Parathyroid adenoma (tissue), 2 donors: ENCODE measurements around the gene DMPK.

Source experiments
- H2AFZ ChIP-seq: fragments of 300-600 bp; sonication (generic); one replicate; pipeline ENCODE4 v1.7.0; 2017; ENCODE audit warnings: antibody characterized with exemption, mild to moderate bottlenecking
- H3K27ac ChIP-seq: fragments of 300-600 bp; sonication (generic); one replicate; pipeline ENCODE4 v1.7.0; 2017
- H3K27me3 ChIP-seq: fragments of 300-600 bp; sonication (generic); one replicate; pipeline ENCODE4 v1.7.0; 2017; ENCODE audit warnings: low read length; ENCODE audit not compliant: control insufficient read depth, insufficient read depth
- H3K36me3 ChIP-seq: fragments of 300-600 bp; sonication (generic); one replicate; pipeline ENCODE4 v1.7.0; 2017; ENCODE audit warnings: low read length; ENCODE audit not compliant: control insufficient read depth, insufficient read depth
- H3K4me1 ChIP-seq: fragments of 300-600 bp; sonication (generic); one replicate; pipeline ENCODE4 v1.7.0; 2017; ENCODE audit warnings: control low read depth
- H3K4me2 ChIP-seq: fragments of 300-600 bp; sonication (generic); one replicate; pipeline ENCODE4 v1.7.0; 2017; ENCODE audit warnings: low read length
- H3K4me3 ChIP-seq: fragments of 300-600 bp; sonication (generic); one replicate; pipeline ENCODE4 v1.7.0; 2017; ENCODE audit warnings: low read depth, low read length
- H3K79me2 ChIP-seq: fragments of 300-600 bp; sonication (generic); one replicate; pipeline ENCODE4 v1.7.0; 2017; ENCODE audit warnings: control low read depth
- H3K9ac ChIP-seq: fragments of 300-600 bp; sonication (generic); one replicate; pipeline ENCODE4 v1.7.0; 2017; ENCODE audit warnings: mild to moderate bottlenecking
- H3K9me3 ChIP-seq: fragments of 300-600 bp; sonication (generic); one replicate; pipeline ENCODE4 v1.7.0; 2017; ENCODE audit warnings: low read length; ENCODE audit not compliant: control insufficient read depth
- CTCF ChIP-seq: fragments of 300-600 bp; sonication (generic); IDR thresholded peaks from one replicate; pipeline ENCODE4 v1.7.0; 2017; ENCODE audit warnings: antibody characterized with exemption, mild to moderate bottlenecking
- donor health status: primary hyperparathyroidism.

Gene DMPK

GRCh38 chr19:45812297-45812696, 30.0 kb upstream of the DMPK start:
- no peaks in the 10 kb centered on the region for H3K79me2 ChIP-seq
- H3K4me1 ChIP-seq = no peaks in the 10 kb centered on the region
- no peaks in the 10 kb centered on the region for H3K9me3 ChIP-seq
- no peak for TF ChIP-seq CTCF
- H2AFZ ChIP-seq = no peak overlapping the region
- no peak overlapping the region for H3K4me3 ChIP-seq
- no peak overlapping the region for H3K27ac ChIP-seq
- H3K36me3 ChIP-seq = no peaks in the 10 kb centered on the region
- no peak overlapping the region for H3K9ac ChIP-seq
- H3K4me2 ChIP-seq = no peak overlapping the region
- no peaks in the 10 kb centered on the region for H3K27me3 ChIP-seq

- H3K79me2 ChIP-seq = no peaks in the 10 kb centered on the region
- no peaks in the 10 kb centered on the region for H3K9me3 ChIP-seq
- no peaks in the 10 kb centered on the region for H3K36me3 ChIP-seq
- no peak overlapping the region for H3K9ac ChIP-seq
- H2AFZ ChIP-seq = peak overlapping the region; percentile 4
- H3K4me3 ChIP-seq = no peak overlapping the region
- H3K27me3 ChIP-seq = no peaks in the 10 kb centered on the region
- H3K4me2 ChIP-seq = peak overlapping the region; percentile 51
- no peaks in the 10 kb centered on the region for H3K4me1 ChIP-seq
- no peak for TF ChIP-seq CTCF
- no peak overlapping the region for H3K27ac ChIP-seq
These were observed 27.4 kb upstream of the DMPK start for GRCh38 chr19:45809643-45810159.

- H2AFZ ChIP-seq = no peak overlapping the region
- no peaks in the 10 kb centered on the region for H3K36me3 ChIP-seq
- no peak overlapping the region for H3K4me2 ChIP-seq
- no peaks in the 10 kb centered on the region for H3K79me2 ChIP-seq
- H3K9ac ChIP-seq = no peak overlapping the region
- no peaks in the 10 kb centered on the region for H3K27me3 ChIP-seq
- TF ChIP-seq CTCF = no peak
- no peak overlapping the region for H3K4me3 ChIP-seq
- H3K4me1 ChIP-seq = no peaks in the 10 kb centered on the region
- H3K27ac ChIP-seq = no peak overlapping the region
- H3K9me3 ChIP-seq = no peaks in the 10 kb centered on the region
These were observed 23.4 kb upstream of the DMPK start for GRCh38 chr19:45805719-45806118.

- H3K27ac ChIP-seq = no peak overlapping the region
- no peak for TF ChIP-seq CTCF
- no peak overlapping the region for H3K9ac ChIP-seq
- H3K9me3 ChIP-seq = no peaks in the 10 kb centered on the region
- no peak overlapping the region for H3K4me3 ChIP-seq
- H3K4me2 ChIP-seq = no peak overlapping the region
- no peaks in the 10 kb centered on the region for H3K27me3 ChIP-seq
- no peaks in the 10 kb centered on the region for H3K36me3 ChIP-seq
- H3K4me1 ChIP-seq = no peaks in the 10 kb centered on the region
- H2AFZ ChIP-seq = no peak overlapping the region
- H3K79me2 ChIP-seq = no peaks in the 10 kb centered on the region
These were observed 22.6 kb upstream of the DMPK start for GRCh38 chr19:45804959-45805230.

- no peak for TF ChIP-seq CTCF
- H2AFZ ChIP-seq = no peak overlapping the region
- no peak overlapping the region for H3K27ac ChIP-seq
- H3K4me2 ChIP-seq = no peak overlapping the region
- no peaks in the 10 kb centered on the region for H3K4me1 ChIP-seq
- H3K4me3 ChIP-seq = no peak overlapping the region
- H3K27me3 ChIP-seq = no peaks in the 10 kb centered on the region
- H3K36me3 ChIP-seq = no peaks in the 10 kb centered on the region
- H3K79me2 ChIP-seq = no peaks in the 10 kb centered on the region
- no peaks in the 10 kb centered on the region for H3K9me3 ChIP-seq
- no peak overlapping the region for H3K9ac ChIP-seq
These were observed 22.1 kb upstream of the DMPK start for GRCh38 chr19:45804140-45804958.
